ENCODE results near the gene RAB5A.
"Not testable (repeated sequence)": the region's sequence is repeated elsewhere in the genome, so short reads cannot be mapped to it uniquely, and the experiment has no call there.

The RAB5A gene

GRCh38 chr3:20022954-20023622 is 76.2 kb downstream of the RAB5A start:
- no peak for DNase-seq (ENCODE audit: low read depth, low spot score)
- no peaks in the 10 kb centered on the region for H3K9me3 ChIP-seq (ENCODE audit: control insufficient read depth, insufficient read depth, low read length)
- H3K36me3 ChIP-seq (ENCODE audit: control insufficient read depth, insufficient read depth, low read length) = no peaks in the 10 kb centered on the region
- H3K27me3 ChIP-seq (ENCODE audit: control insufficient read depth, insufficient read depth, low read length) = no peaks in the 10 kb centered on the region
- H3K4me1 ChIP-seq (ENCODE audit: control insufficient read depth, insufficient read depth, low read length) = no peaks in the 10 kb centered on the region
- no peak overlapping the region for H3K27ac ChIP-seq (ENCODE audit: low read length)
- H3K4me3 ChIP-seq (ENCODE audit: low read length) = no peak overlapping the region
- WGBS (ENCODE audit: insufficient coverage, insufficient read length) = no CpG with 5 or more reads among the region's 2 CpGs

- Histone ChIP-seq H3K36me3 (ENCODE audit: control insufficient read depth, insufficient read depth, low read length) (no peaks in the 10 kb centered on the region), H3K4me1 (ENCODE audit: control insufficient read depth, insufficient read depth, low read length) (no peaks in the 10 kb centered on the region), H3K9me3 (ENCODE audit: control insufficient read depth, insufficient read depth, low read length) (no peaks in the 10 kb centered on the region), H3K4me3 (ENCODE audit: low read length) (no peak overlapping the region), H3K27me3 (ENCODE audit: control insufficient read depth, insufficient read depth, low read length) (no peaks in the 10 kb centered on the region), H3K27ac (ENCODE audit: low read length) (no peak overlapping the region)
- WGBS (ENCODE audit: insufficient coverage, insufficient read length) = no CpG with 5 or more reads among the region's 2 CpGs
- no peak for DNase-seq (ENCODE audit: low read depth, low spot score)
These were observed 76.9 kb downstream of the RAB5A start for GRCh38 chr3:20023623-20024405.

- Histone ChIP-seq H3K27ac (ENCODE audit: low read length) (no peak overlapping the region), H3K4me3 (ENCODE audit: low read length) (no peak overlapping the region), H3K36me3 (ENCODE audit: control insufficient read depth, insufficient read depth, low read length) (no peaks in the 10 kb centered on the region), H3K9me3 (ENCODE audit: control insufficient read depth, insufficient read depth, low read length) (no peaks in the 10 kb centered on the region), H3K4me1 (ENCODE audit: control insufficient read depth, insufficient read depth, low read length) (no peaks in the 10 kb centered on the region), H3K27me3 (ENCODE audit: control insufficient read depth, insufficient read depth, low read length) (no peaks in the 10 kb centered on the region)
- no peak for DNase-seq (ENCODE audit: low read depth, low spot score)
- WGBS (ENCODE audit: insufficient coverage, insufficient read length) = no CpG with 5 or more reads among the region's 4 CpGs
These were observed 80.2 kb downstream of the RAB5A start for GRCh38 chr3:20027136-20027535.

GRCh38 chr3:20028905-20029331 is 82.0 kb downstream of the RAB5A start:
- WGBS (ENCODE audit: insufficient coverage, insufficient read length) = no CpG with 5 or more reads among the region's 7 CpGs
- no peak overlapping the region for H3K27ac ChIP-seq (ENCODE audit: low read length)
- H3K36me3 ChIP-seq (ENCODE audit: control insufficient read depth, insufficient read depth, low read length) = no peaks in the 10 kb centered on the region
- H3K4me3 ChIP-seq (ENCODE audit: low read length) = no peak overlapping the region
- no peaks in the 10 kb centered on the region for H3K27me3 ChIP-seq (ENCODE audit: control insufficient read depth, insufficient read depth, low read length)
- DNase-seq (ENCODE audit: low read depth, low spot score) = no peak
- H3K9me3 ChIP-seq (ENCODE audit: control insufficient read depth, insufficient read depth, low read length) = no peaks in the 10 kb centered on the region
- no peaks in the 10 kb centered on the region for H3K4me1 ChIP-seq (ENCODE audit: control insufficient read depth, insufficient read depth, low read length)

GRCh38 chr3:20031939-20032338 is 85.0 kb downstream of the RAB5A start:
- WGBS (ENCODE audit: insufficient coverage, insufficient read length) = no CpG with 5 or more reads among the region's 7 CpGs
- DNase-seq (ENCODE audit: low read depth, low spot score); H3K36me3 ChIP-seq (ENCODE audit: control insufficient read depth, insufficient read depth, low read length): not testable (repeated sequence)

More at GRCh38 chr3:20031939-20032338, 85.0 kb downstream of the RAB5A start:
- not testable (repeated sequence) for H3K9me3 ChIP-seq (ENCODE audit: control insufficient read depth, insufficient read depth, low read length); H3K27ac ChIP-seq (ENCODE audit: low read length); H3K27me3 ChIP-seq (ENCODE audit: control insufficient read depth, insufficient read depth, low read length); H3K4me3 ChIP-seq (ENCODE audit: low read length); H3K4me1 ChIP-seq (ENCODE audit: control insufficient read depth, insufficient read depth, low read length)

Data from iPS DF 6.9 (cell line).